ENCODE results near the gene UROC1. TPM values are rescaled to one million over a fixed set of nuclear protein-coding genes. Genes with fewer than 3 reads are reported as not detected.
A peak's percentile ranks its signal among the peaks of the same experiment; 100 is the strongest.

UROC1 gene
- not detected for polyA plus RNA-seq (2013, experiment 1 of 4)
- polyA plus RNA-seq (2013, experiment 2 of 4), result not detected
- polyA plus RNA-seq (2013, experiment 3 of 4), result not detected
- polyA plus RNA-seq (2013, experiment 4 of 4), result not detected

DNA sequence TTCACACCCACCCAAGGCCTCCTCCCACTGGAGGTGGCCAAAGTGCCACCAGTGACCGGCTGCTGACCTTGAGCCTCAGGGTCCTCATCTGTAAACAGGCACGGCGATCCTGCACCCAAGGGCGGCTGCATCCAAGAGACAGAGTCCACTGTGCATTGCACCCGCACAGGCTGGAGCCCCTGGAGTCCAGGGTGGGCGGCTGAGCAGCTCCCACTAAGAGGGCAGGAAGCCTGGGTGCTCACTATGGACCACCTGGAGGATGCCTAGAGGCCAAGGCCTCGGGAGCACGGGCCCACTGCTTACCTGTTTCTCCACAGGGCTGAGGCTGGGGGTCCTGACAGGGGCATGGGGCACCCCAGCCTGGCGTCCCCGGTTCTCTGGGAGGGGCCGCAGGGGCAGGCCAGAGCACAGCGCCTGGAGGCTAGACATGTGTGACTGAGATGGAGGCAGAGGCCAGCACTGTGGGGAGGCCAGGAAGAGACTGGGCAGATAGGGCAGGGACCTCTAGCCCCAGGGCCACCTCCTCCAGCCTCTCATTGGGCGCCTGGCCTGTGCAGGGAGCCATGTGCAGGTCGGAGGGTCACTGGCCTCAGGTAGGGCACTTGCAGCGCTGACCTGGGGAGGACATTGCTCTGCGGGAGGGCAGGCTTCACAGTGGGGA, at the start of gene UROC1:
Gene UROC1, minus strand, starts transcription at position 483 of the 661 bp plus-strand sequence. Its CDS starts 54 bp downstream, at position 429.
- WGBS, 2 experiments, result 94 to 95% methylated on average over 16 of the region's 16 CpGs
- H3K36me3 ChIP-seq (ENCODE audit: control insufficient read depth, insufficient read depth, low read length), result no peaks in the 10 kb centered on the region
- peaks cover 2% of the 10 kb centered on the region for H3K27me3 ChIP-seq (ENCODE audit: control insufficient read depth, insufficient read depth, low read length, poor library complexity, severe bottlenecking)
- peak within 1 kb of the TSS; percentile 16 for H3K27ac ChIP-seq (ENCODE audit: insufficient read depth, low read depth, low read length, poor library complexity, severe bottlenecking)
- peaks cover 17% of the 10 kb centered on the region for H3K4me1 ChIP-seq (ENCODE audit: control insufficient read depth, insufficient read depth, low read length)
- no peak within 1 kb of the TSS for H3K4me3 ChIP-seq (ENCODE audit: insufficient read depth, low read depth, low read length)
- no peaks in the 10 kb centered on the region for H3K9me3 ChIP-seq (ENCODE audit: control insufficient read depth, low read length)

- no peak overlapping the region for H3K4me3 ChIP-seq (ENCODE audit: insufficient read depth, low read depth, low read length)
- H3K9me3 ChIP-seq (ENCODE audit: control insufficient read depth, low read length), result no peaks in the 10 kb centered on the region
- H3K27me3 ChIP-seq (ENCODE audit: control insufficient read depth, insufficient read depth, low read length, poor library complexity, severe bottlenecking), result no peaks in the 10 kb centered on the region
- WGBS, 2 experiments, result 92 to 96% methylated on average over 1 to 2 of the region's 2 CpGs
- H3K27ac ChIP-seq (ENCODE audit: insufficient read depth, low read depth, low read length, poor library complexity, severe bottlenecking), result no peak overlapping the region
- no peaks in the 10 kb centered on the region for H3K36me3 ChIP-seq (ENCODE audit: control insufficient read depth, insufficient read depth, low read length)
- no peaks in the 10 kb centered on the region for H3K4me1 ChIP-seq (ENCODE audit: control insufficient read depth, insufficient read depth, low read length)
Observed at GRCh38 chr3:126562737-126563276, 45.2 kb upstream of the UROC1 start.

- no peaks in the 10 kb centered on the region for H3K27me3 ChIP-seq (ENCODE audit: control insufficient read depth, insufficient read depth, low read length, poor library complexity, severe bottlenecking)
- H3K36me3 ChIP-seq (ENCODE audit: control insufficient read depth, insufficient read depth, low read length), result no peaks in the 10 kb centered on the region
- H3K4me1 ChIP-seq (ENCODE audit: control insufficient read depth, insufficient read depth, low read length), result no peaks in the 10 kb centered on the region
- no peak within 1 kb of the TSS for H3K4me3 ChIP-seq (ENCODE audit: insufficient read depth, low read depth, low read length)
- H3K27ac ChIP-seq (ENCODE audit: insufficient read depth, low read depth, low read length, poor library complexity, severe bottlenecking), result no peak within 1 kb of the TSS
- 86 to 87% methylated on average over 9 of the region's 9 CpGs for WGBS, 2 experiments
- no peaks in the 10 kb centered on the region for H3K9me3 ChIP-seq (ENCODE audit: control insufficient read depth, low read length)
Observed at GRCh38 chr3:126558336-126559071, 40.9 kb upstream of the UROC1 start, which contains the start of gene C3orf22. TSS of gene C3orf22 (minus strand) at chr3:126558932. CDS start at chr3:126553390, 5,542 bp downstream.

DNA sequence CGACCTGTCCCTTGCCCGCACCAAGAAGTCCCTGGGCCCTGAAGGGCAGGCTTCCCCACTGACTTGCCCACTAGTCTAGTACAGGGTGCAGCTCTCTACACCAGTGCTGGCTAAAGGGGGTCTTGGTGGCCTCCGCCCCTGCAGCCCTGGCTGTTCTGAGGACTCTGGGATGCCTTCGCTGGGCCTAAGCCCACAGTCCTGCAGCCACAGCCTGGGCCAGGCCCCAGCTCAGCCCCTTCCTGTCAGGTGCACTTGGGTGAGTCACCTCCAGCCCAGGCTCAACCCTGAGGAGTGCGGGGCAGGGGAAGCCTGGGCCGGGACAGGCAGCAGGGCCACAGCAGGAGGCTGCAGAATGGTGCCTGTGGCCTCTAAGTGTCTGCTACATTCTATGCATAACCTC, 40.2 kb upstream of the UROC1 start:
- Histone ChIP-seq H3K9me3 (ENCODE audit: control insufficient read depth, low read length) (no peaks in the 10 kb centered on the region), H3K27ac (ENCODE audit: insufficient read depth, low read depth, low read length, poor library complexity, severe bottlenecking) (no peak overlapping the region), H3K4me3 (ENCODE audit: insufficient read depth, low read depth, low read length) (no peak overlapping the region), H3K36me3 (ENCODE audit: control insufficient read depth, insufficient read depth, low read length) (no peaks in the 10 kb centered on the region), H3K27me3 (ENCODE audit: control insufficient read depth, insufficient read depth, low read length, poor library complexity, severe bottlenecking) (no peaks in the 10 kb centered on the region), H3K4me1 (ENCODE audit: control insufficient read depth, insufficient read depth, low read length) (no peaks in the 10 kb centered on the region)
- WGBS, 2 experiments, result 79 to 80% methylated on average over 6 of the region's 6 CpGs

- Histone ChIP-seq H3K4me3 (ENCODE audit: insufficient read depth, low read depth, low read length) (no peak overlapping the region), H3K27ac (ENCODE audit: insufficient read depth, low read depth, low read length, poor library complexity, severe bottlenecking) (no peak overlapping the region), H3K4me1 (ENCODE audit: control insufficient read depth, insufficient read depth, low read length) (no peaks in the 10 kb centered on the region), H3K9me3 (ENCODE audit: control insufficient read depth, low read length) (no peaks in the 10 kb centered on the region), H3K36me3 (ENCODE audit: control insufficient read depth, insufficient read depth, low read length) (no peaks in the 10 kb centered on the region), H3K27me3 (ENCODE audit: control insufficient read depth, insufficient read depth, low read length, poor library complexity, severe bottlenecking) (no peaks in the 10 kb centered on the region)
- WGBS, 2 experiments, result 94 to 95% methylated on average over 11 of the region's 11 CpGs
Observed at GRCh38 chr3:126557415-126557745, 39.8 kb upstream of the UROC1 start.

- Histone ChIP-seq H3K27ac (ENCODE audit: insufficient read depth, low read depth, low read length, poor library complexity, severe bottlenecking) (no peak overlapping the region), H3K4me1 (ENCODE audit: control insufficient read depth, insufficient read depth, low read length) (no peaks in the 10 kb centered on the region), H3K27me3 (ENCODE audit: control insufficient read depth, insufficient read depth, low read length, poor library complexity, severe bottlenecking) (no peaks in the 10 kb centered on the region), H3K9me3 (ENCODE audit: control insufficient read depth, low read length) (no peaks in the 10 kb centered on the region), H3K36me3 (ENCODE audit: control insufficient read depth, insufficient read depth, low read length) (no peaks in the 10 kb centered on the region), H3K4me3 (ENCODE audit: insufficient read depth, low read depth, low read length) (no peak overlapping the region)
- 91 to 92% methylated on average over 8 of the region's 8 CpGs for WGBS, 2 experiments
Observed at GRCh38 chr3:126556637-126557414, 39.3 kb upstream of the UROC1 start.

DNA sequence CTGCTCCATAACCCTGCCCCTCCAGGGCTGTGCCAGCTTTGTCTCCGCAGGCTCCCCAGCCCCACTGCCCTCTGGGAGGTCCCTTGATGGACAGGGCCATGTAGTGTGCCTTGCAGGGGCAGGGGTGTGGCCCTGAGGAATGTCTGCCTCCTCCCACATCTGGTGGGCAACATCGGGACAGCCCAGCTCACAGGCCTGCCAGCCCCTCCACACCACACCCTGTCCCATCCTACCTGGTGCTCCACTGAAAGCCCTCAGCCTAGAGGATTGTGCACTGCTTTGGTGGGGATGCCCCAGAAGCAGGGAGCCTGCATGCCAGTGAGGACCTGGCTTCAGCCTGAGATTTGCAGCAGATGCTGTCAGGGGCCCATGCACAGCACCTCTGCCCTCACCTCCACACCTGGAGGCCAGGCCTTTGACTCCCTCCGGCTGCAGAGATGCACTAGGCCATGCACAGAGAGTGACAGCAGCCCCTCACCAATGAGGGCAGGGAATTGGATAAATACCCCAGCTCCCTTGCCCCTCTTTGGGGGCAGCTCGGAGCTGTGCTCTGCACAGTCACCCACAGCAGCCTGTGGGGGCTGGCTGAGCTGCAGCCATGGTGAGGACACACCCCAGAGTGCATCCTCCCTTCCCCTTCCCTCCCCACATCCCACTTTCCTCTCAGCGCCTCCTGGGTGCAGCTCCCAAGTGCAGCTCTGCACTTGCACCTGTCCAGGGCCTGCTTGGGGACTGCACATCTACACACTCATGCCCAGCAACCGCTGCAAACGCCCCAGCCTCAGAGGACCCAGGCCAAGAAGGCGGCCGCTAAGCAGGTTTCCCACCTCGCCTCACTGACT, 38.4 kb upstream of the UROC1 start:
- no peaks in the 10 kb centered on the region for H3K27me3 ChIP-seq (ENCODE audit: control insufficient read depth, insufficient read depth, low read length, poor library complexity, severe bottlenecking)
- no peak overlapping the region for H3K27ac ChIP-seq (ENCODE audit: insufficient read depth, low read depth, low read length, poor library complexity, severe bottlenecking)
- WGBS, 2 experiments, result 81 to 84% methylated on average over 10 of the region's 10 CpGs
- H3K4me1 ChIP-seq (ENCODE audit: control insufficient read depth, insufficient read depth, low read length), result peaks cover 3% of the 10 kb centered on the region
- no peak overlapping the region for H3K4me3 ChIP-seq (ENCODE audit: insufficient read depth, low read depth, low read length)
- no peaks in the 10 kb centered on the region for H3K36me3 ChIP-seq (ENCODE audit: control insufficient read depth, insufficient read depth, low read length)
- H3K9me3 ChIP-seq (ENCODE audit: control insufficient read depth, low read length), result no peaks in the 10 kb centered on the region

DNA sequence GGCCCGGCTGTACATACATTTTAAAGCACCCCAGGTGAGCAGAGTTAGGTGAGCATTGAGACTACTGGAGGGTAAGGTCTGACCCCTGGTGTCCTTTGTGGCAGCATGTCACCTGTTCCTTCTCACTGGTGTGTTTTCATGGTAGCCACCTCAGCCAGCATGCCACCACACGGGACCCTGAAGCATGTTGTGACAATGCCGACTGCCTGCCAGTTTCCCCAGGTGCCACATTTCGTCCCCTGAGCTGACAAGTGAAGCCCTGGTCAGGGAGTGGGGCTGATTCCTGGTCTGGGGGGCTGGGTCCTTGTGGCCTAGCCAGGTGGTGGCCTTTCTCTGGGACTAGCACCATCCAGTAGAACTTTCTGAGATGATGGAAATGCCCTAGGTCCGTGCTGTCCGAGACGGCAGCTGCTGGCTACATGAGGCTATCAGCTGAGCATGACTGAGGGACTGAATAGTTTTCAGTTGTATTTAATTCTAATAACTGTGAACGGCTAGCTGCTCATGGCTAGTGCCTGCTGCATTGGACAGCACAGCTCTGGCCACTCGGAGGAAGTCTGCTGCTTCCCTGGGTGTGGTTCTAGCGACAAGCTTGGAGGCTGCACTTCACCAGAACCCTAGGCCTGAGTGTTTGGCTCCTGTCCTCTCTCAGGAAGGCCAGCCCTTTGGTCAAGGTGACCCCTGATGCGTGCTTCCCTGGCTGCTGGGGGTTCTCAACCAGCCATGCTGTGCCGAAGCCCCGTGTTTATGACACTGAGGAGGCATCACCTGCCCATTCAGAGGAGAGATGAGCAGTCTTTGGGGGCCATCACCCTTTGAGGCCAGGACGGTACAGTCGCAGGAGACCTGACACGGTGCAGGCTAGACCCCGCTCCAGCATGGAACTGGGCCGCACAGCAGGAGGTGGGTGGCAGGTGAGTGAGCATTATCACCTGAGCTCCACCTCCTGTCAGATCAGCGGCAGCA, 37.3 kb upstream of the UROC1 start:
- Histone ChIP-seq H3K27ac (ENCODE audit: insufficient read depth, low read depth, low read length, poor library complexity, severe bottlenecking) (no peak overlapping the region), H3K4me1 (ENCODE audit: control insufficient read depth, insufficient read depth, low read length) (peaks cover 14% of the 10 kb centered on the region), H3K27me3 (ENCODE audit: control insufficient read depth, insufficient read depth, low read length, poor library complexity, severe bottlenecking) (no peaks in the 10 kb centered on the region), H3K4me3 (ENCODE audit: insufficient read depth, low read depth, low read length) (no peak overlapping the region), H3K9me3 (ENCODE audit: control insufficient read depth, low read length) (no peaks in the 10 kb centered on the region), H3K36me3 (ENCODE audit: control insufficient read depth, insufficient read depth, low read length) (no peaks in the 10 kb centered on the region)
- 89 to 90% methylated on average over 19 of the region's 19 CpGs for WGBS, 2 experiments

Measured in ectodermal cell (in vitro differentiated cells).